HG03039 (cell line): ENCODE measurements around the gene TEX11.

Experiments used
- ATAC-seq: cut with Tn5 transposase; IDR thresholded peaks from one replicate; pipeline ENCODE4 v1.9.1; 2021; ENCODE audit warnings: mild to moderate bottlenecking, moderate library complexity; ENCODE audit not compliant: unreplicated experiment

Gene TEX11

DNA sequence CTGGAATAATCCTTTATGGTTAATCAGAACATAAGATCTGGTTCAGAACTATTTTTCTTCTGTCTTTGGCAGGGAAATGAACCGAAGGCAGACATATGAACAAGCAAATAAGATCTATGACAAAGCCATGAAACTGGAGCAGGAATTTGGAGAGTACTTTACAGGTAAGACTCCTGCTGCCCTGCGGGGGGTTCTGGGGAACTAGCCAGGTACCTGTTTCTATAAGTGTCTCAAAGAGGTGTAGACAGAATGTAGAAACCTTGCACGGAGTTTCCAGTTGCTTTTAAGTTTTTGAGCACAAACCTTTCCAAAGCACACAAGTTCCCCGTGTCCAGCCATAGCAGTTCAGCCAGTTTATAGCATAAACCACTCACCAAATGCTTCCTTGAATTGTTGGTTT lies 407.7 kb downstream of the TEX11 start:
- ATAC-seq = no peak

GRCh38 chrX:70498129-70498528 lies 410.4 kb downstream of the TEX11 start:
- no peak for ATAC-seq

- no peak for ATAC-seq
These were observed 411.5 kb downstream of the TEX11 start for GRCh38 chrX:70497026-70497425.

DNA sequence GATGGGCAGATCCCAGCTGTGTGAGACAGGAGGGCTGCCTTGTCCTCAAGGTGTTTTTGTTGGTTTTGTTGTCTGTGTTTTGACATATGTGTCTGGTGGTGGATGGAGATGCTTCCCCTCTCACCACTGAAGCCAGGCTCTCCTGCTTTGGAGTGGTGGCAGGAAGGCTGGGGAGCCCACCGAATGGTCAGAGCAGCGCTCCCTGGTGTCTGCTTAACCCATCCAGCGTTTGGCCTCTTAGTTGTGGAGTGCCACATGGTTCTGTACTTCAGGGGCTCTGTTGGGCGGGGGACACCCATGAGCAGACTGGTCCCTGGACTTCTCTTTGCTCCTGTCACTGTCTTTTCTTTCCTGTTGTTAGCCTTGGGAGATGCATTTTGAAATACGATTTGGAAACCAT lies 412.0 kb downstream of the TEX11 start:
- ATAC-seq = no peak

DNA sequence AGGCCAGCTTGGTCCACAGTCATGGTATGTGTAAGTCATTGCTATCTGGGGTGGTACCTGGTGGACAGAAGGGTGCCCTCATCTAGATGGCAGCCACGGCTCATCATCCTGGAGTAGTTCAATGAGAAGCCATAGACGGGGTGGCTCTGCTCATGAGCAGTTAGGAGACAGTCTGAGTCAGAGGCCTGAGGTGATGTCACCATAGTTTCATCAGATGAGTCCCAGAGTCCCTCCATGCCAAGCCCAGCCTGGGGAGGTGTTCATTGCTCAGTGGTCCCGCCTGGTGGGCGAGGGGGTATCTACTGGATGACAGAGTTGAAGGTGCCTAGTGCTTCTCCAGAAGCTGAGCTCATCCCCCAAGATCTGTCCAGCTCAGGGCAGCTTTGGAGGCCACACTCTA lies 414.1 kb downstream of the TEX11 start:
- no peak for ATAC-seq

- no peak for ATAC-seq
These were observed 419.7 kb downstream of the TEX11 start for GRCh38 chrX:70488856-70489255.

DNA sequence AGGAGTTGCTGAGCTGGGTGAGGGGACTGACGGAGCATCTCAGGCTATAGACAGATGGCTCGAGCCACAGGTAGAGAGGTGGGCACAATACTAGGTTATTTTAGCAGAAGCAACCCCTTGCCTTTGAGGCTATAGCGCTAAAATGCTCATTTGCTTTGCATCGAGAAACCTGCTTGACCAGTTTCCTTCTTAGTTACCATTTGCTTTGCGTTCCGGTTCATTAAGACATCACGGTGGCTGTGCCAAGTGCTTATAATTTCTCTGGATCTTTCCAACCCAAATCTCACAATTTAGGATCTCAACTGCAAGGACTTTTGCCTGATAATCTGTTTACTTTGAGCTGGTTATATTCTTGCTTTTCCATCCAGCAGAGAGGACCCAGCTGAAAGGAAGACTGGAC lies 423.0 kb downstream of the TEX11 start:
- ATAC-seq = no peak

GRCh38 chrX:70482300-70482699 lies 426.2 kb downstream of the TEX11 start:
- ATAC-seq = no peak

GRCh38 chrX:70481471-70482270 lies 426.8 kb downstream of the TEX11 start:
- ATAC-seq = no peak

GRCh38 chrX:70480660-70481018 lies 427.9 kb downstream of the TEX11 start:
- no peak for ATAC-seq

- no peak for ATAC-seq
These were observed 428.4 kb downstream of the TEX11 start for GRCh38 chrX:70479922-70480659.

- no peak for ATAC-seq
These were observed 429.1 kb downstream of the TEX11 start for GRCh38 chrX:70479247-70479921.
